Stimulated activated CD4-positive, alpha-beta T cell treated with anti-CD3 and anti-CD28 coated beads, Interleukin-4, amount 100 ng/mL, for 24 hours (primary cell): ENCODE data around the gene PIK3R3.

Source experiments
- DNase-seq: peaks from one replicate; pipeline ENCODE4 v3.0.0-alpha.2; 2020

The PIK3R3 gene

DNA sequence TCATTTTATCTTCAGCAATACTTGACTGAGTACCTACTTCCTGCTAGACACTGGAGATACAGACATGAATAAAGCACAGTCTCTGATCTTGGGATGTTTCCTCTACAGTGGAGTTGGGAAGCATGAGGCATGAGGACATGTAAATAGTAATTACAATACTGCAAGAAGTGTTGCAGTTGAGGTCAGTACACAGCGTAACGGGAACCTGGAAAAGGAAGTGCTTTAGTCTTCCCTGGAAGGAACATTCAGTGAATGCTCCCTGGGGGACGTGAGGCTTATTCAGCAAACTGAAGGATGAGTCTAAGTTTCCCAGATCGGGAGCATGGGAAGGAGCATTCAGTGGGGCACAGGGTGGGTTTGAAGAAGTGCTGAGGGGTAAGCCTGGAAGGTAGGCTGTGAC lies 112.4 kb downstream of the PIK3R3 start:
- DNase-seq = no peak

- no peak for DNase-seq
Observed at GRCh38 chr1:46019348-46019747, 113.1 kb downstream of the PIK3R3 start.

DNA sequence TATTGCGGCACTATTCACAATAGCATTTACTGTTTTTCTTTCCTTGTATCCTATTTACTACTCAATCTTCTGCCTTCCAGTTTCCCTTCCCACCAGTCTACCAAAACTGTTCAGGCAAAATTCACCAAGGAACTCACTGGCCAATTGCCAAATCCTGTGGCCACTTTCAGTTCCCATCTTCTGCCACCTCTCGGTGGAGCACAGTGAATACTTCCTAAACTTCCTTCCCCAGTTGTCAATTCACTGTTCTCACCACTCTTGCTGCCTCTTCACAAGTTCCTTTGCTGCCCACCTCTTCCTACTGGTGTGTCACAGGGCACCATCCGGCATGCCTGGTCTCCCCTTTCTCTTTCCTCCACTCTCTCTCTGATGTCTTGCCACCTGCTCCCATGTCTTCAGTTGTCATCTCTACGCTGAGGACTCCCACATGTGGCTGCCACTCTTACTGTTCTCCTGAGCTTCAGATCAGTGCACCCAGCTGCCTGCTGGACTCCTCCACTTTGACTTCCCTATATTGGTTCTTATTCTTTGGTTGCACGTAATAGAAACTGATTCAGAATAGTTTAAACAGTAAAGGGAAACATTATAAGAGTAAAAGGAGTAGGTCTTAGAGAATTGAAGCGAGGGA lies 114.4 kb downstream of the PIK3R3 start:
- no peak for DNase-seq

GRCh38 chr1:46013581-46013980 lies 118.8 kb downstream of the PIK3R3 start:
- DNase-seq = no peak

DNA sequence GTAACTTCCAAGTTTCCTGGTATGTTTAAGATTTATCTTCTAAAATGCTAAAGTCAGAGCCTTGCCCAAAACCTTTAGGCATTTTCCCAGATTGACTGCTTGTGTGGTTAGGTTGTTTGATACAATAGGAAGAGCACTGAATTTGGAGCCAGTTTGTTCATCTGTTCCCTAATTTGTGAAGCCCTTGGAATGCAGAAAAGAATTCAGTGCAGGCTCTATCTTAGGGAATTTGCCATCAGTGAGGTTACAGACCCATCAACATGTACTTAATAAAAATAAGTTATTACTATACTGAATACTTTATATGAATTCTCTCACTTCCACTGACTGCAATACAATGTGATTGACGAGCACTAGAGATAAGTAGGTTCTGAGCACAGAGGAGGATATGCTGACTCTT lies 120.2 kb downstream of the PIK3R3 start:
- DNase-seq = no peak

- DNase-seq = no peak
Observed at GRCh38 chr1:46011121-46011695, 121.2 kb downstream of the PIK3R3 start.

GRCh38 chr1:46010611-46011010 lies 121.8 kb downstream of the PIK3R3 start:
- no peak for DNase-seq

DNA sequence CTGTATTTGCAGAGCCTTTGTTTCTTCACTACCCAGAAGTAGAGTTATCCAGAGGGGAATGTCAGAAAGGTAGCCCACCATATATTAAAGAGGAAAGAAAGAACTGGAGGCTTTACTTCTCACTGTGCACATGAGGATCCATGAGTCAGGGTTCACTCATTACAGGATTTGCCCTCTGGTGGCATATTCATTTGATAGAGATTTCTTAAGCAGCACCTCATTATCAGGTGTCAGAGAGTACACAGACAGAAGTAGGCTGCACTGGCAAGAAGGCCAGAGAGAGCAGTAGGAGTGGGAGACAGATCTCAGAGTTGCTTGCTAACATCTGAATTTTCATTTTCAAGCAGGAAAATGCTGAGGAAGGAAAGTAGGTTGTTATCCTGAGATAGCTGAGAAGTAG lies 123.8 kb downstream of the PIK3R3 start:
- no peak for DNase-seq

DNA sequence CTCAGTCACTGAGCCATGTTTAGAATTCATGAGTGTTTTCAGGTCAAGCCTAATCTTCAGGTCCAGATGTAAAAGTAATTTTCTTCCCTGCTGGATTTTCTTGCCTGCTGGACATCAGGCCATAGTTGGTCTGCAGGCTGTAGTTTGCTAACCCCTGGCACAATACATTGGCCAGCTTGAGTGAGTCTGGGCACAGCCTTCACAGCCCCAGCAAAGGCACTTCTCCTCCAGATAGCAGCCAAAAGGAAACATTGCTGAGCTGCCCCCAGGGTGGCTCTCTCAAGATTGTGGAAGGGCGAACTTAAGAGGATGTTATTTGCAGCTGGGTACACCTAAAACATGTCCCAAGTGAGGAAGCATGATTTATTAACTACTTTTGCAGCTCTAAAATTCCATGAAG lies 126.8 kb downstream of the PIK3R3 start:
- no peak for DNase-seq

DNA sequence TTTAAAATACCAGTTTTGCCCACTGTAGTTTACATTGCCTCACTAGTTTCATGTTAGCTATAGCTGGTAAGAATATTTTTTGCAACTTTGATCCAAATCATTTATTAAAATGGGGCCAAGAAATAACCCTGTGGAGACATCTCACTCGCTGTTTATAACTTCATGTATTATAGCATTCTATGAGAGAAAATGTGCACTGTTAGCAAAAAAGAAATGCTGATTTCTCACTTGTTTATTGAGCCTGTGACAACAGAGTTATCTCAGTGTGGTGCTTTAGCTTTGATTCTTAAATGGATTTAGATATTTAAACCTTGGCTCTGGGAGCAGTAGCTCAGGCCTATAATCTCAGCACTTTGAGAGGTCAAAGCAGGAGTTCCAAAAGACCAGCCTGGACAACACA lies 127.9 kb downstream of the PIK3R3 start:
- no peak for DNase-seq

DNA sequence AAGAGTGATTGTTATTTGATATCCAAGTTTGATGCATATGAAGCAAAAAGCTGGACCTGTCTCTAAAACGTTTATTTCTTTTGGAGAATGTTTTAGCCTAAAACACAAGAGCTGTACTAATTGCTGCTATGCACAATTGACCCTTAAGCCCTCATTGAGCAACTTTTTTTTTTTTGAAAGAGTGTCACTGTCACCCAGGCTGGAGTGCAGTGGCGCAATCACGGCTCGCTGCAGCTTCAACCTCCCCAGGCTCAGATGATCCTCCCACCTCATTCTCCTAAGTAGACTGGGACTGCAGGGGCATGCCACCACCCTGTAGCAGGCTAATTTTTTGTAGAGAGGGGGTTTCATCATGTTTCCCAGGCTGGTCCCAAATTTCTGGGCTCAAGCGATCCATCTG lies 129.1 kb downstream of the PIK3R3 start:
- DNase-seq = no peak

DNA sequence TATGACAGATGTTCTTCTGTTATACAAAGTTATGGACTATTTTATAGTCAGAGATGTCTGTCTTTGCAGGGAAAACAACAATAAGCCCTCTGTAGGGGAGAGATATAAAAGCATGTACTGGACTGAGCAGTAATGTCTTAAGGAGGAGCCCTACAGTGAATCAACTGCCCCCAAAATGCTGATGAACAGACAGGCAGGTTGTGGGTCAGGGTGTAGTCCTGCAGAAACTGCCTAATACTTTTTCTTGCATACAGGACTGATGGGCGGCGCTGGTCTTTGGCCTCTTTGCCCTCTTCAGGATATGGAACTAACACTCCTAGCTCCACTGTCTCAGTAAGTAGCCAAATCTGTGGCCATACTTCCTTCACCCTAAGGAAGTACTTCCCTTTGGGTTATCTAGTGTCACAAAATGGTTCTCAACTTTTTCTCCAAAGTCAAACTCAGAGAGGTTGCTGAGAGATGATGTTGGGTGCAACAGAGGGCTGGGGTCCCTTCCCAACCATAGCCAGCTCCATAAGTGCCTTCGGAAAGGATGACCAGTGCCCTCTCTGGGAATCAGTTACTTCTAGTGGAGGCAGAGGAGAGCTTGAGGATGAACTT lies 129.8 kb downstream of the PIK3R3 start:
- no peak for DNase-seq

DNA sequence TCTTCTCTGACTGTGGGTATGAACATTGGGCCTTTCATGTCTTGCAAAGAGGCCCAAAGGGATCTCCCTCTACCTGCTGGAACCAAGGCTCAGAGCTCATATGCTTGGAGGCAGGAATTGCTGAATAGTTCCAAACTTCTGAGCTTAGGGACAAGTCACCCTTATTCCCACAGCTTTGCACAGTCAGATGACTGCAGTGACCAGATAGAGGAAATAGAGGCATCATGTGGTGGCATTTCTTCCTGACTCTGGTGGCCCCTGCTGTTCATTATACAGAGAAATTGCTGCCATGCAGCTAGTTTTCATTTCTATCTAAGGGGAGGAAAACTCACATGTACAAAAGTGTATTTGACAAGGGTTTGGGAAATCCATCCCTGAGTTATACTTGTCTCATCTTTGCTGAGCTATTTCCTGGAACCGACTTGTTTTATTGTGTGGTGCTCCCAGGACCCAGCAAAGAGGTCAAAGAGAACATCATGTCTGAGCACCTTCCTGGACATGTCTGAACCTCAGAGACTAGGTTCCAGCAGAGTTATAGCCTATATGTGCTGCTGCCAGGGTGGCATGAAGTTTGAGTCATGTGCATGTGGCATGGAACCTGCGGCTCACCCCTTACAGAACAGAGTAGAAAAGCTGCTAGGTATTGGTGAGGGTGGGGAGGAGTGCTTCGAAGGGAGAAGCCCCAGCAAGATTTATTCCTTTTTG lies 131.2 kb downstream of the PIK3R3 start:
- no peak for DNase-seq

DNA sequence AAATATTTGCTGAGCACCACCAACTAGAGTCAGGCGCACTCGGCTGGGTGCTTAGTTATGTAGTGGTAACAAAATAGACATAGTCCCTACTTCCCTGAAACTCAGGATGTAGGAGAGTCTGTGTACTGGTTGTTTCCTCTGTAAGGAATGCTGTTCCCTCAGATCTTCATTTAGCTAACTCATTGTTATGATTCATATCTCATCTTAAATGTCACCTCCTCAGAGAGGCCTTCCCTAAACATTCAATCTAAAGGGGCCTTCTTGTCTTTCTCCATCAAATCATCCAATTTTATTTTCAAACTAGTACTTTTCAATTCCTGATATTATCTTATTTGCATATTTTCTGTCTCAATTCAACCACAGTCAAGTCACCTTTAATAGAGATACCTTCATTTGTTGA lies 132.9 kb downstream of the PIK3R3 start:
- no peak for DNase-seq

- DNase-seq = no peak
Observed at GRCh38 chr1:45998020-45998617, 134.3 kb downstream of the PIK3R3 start.

DNA sequence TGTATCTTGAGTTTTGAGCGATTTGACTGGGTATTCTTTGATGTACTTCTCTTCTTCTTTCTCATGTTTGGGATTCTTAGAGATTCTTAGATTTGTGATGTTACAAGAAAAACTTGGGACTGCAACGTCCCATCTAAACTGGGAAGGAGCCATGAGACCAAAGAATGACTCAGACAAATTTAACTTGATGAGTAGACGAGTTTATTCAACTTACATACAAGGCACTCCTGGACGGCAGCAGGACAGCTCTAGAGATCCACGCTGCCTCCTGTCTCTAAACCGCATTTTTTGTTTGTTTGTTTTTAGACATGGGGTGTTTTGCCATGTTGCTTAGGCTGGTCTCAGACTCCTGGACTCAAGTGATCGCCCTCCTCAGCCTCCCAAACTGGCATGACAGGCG lies 137.1 kb downstream of the PIK3R3 start:
- no peak for DNase-seq

- DNase-seq = no peak
Observed at GRCh38 chr1:45994423-45994822, 138.0 kb downstream of the PIK3R3 start.
